DND-41 (cell line): ENCODE measurements around the gene SIL1.

Experiments
- ATAC-seq: fragments of 200-7000 bp; cut with Tn5 transposase; 3 replicates; pipeline ENCODE4 v1.9.1; 2021; ENCODE audit warnings: low read depth; ENCODE audit not compliant: insufficient read depth
- DNase-seq: peaks from one replicate; pipeline ENCODE4 v3.0.0-alpha.2; 2020
- H2AFZ ChIP-seq: 2 replicates; pipeline ENCODE4 v1.6.0; 2012; ENCODE audit warnings: low read depth, low read length
- H3K27ac ChIP-seq: 2 replicates; pipeline ENCODE4 v1.5.1; 2012; ENCODE audit warnings: low read length, inconsistent platforms
- H3K27me3 ChIP-seq: fragments of 200-600 bp; sonication (generic); 2 replicates; pipeline ENCODE4 v1.6.0; 2012; ENCODE audit warnings: low read length, mild to moderate bottlenecking, inconsistent platforms; ENCODE audit not compliant: insufficient read depth, poor library complexity
- H3K36me3 ChIP-seq: 2 replicates; pipeline ENCODE4 v1.5.1; 2012; ENCODE audit warnings: low read length, inconsistent platforms; ENCODE audit not compliant: insufficient read depth
- H3K4me1 ChIP-seq: 2 replicates; pipeline ENCODE4 v1.5.1; 2012; ENCODE audit warnings: mild to moderate bottlenecking, low read length; ENCODE audit not compliant: insufficient read depth
- H3K4me2 ChIP-seq: 2 replicates; pipeline ENCODE4 v1.6.0; 2012; ENCODE audit warnings: mild to moderate bottlenecking, moderate library complexity, low read length, inconsistent platforms; ENCODE audit not compliant: insufficient read depth
- H3K4me3 ChIP-seq, 2 experiments: fragments of 200-600 bp in 1 of 2; shearing (Covaris generic) in 1 of 2; 2 replicates each; pipeline ENCODE4 v1.5.1; 2012 to 2016; ENCODE audit warnings: inconsistent platforms in 2 of 2, low read length in 2 of 2, mild to moderate bottlenecking in 2 of 2, low read depth in 1 of 2, moderate library complexity in 1 of 2
- H3K79me2 ChIP-seq: 2 replicates; pipeline ENCODE4 v1.6.0; 2012; ENCODE audit warnings: low read length, inconsistent platforms; ENCODE audit not compliant: insufficient read depth
- H3K9ac ChIP-seq: 2 replicates; pipeline ENCODE4 v1.6.0; 2012; ENCODE audit warnings: low read depth, mild to moderate bottlenecking, inconsistent platforms, low read length, moderate library complexity
- H3K9me3 ChIP-seq: 2 replicates; pipeline ENCODE4 v1.5.1; 2012; ENCODE audit warnings: low read length, moderate library complexity, mild to moderate bottlenecking, inconsistent platforms; ENCODE audit not compliant: insufficient read depth, severe bottlenecking
- H4K20me1 ChIP-seq: 2 replicates; pipeline ENCODE4 v1.6.0; 2012; ENCODE audit warnings: low read length; ENCODE audit not compliant: insufficient read depth
- CTCF ChIP-seq: IDR thresholded peaks from 2 replicates; pipeline ENCODE4 v1.5.1; 2012; ENCODE audit warnings: borderline replicate concordance, low read length, moderate library complexity, mild to moderate bottlenecking; ENCODE audit not compliant: poor library complexity, severe bottlenecking; ENCODE audit errors: extremely low read depth
- EZH2 ChIP-seq: IDR thresholded peaks from 3 replicates; pipeline ENCODE4 v1.6.1; 2012; ENCODE audit warnings: borderline replicate concordance, low read depth, mild to moderate bottlenecking, moderate library complexity, low read length, inconsistent platforms; ENCODE audit not compliant: severe bottlenecking

The SIL1 gene

GRCh38 chr5:139141446-139142204, 56.5 kb downstream of the SIL1 start:
- no peak overlapping the region for H3K4me2 ChIP-seq
- H3K27me3 ChIP-seq = no peaks in the 10 kb centered on the region
- TF ChIP-seq CTCF (no peak), EZH2 (no peak)
- H3K4me3 ChIP-seq = no peak overlapping the region
- ATAC-seq (no peak), DNase-seq (no peak)
- peaks cover 15% of the 10 kb centered on the region; the same call in 1 of the 2 replicates for H3K79me2 ChIP-seq
- H3K9me3 ChIP-seq = no peaks in the 10 kb centered on the region
- H3K27ac ChIP-seq = no peak overlapping the region
- no peak overlapping the region for H3K9ac ChIP-seq
- no peaks in the 10 kb centered on the region for H3K4me1 ChIP-seq
- no peaks in the 10 kb centered on the region for H3K36me3 ChIP-seq
- peaks cover 16% of the 10 kb centered on the region; the same call in 1 of the 2 replicates for H4K20me1 ChIP-seq
- H2AFZ ChIP-seq = no peak overlapping the region

- Histone ChIP-seq H3K4me1 (no peaks in the 10 kb centered on the region), H4K20me1 (peaks cover 16% of the 10 kb centered on the region; the same call in 1 of the 2 replicates), H3K27me3 (no peaks in the 10 kb centered on the region), H3K79me2 (peaks cover 19% of the 10 kb centered on the region; the same call in 1 of the 2 replicates), H3K36me3 (no peaks in the 10 kb centered on the region), H3K9ac (no peak overlapping the region), H3K4me3 (no peak overlapping the region), H3K9me3 (no peaks in the 10 kb centered on the region), H3K4me2 (no peak overlapping the region), H2AFZ (no peak overlapping the region), H3K27ac (no peak overlapping the region)
- TF ChIP-seq CTCF (no peak), EZH2 (no peak)
- DNase-seq (no peak), ATAC-seq (no peak)
These were observed 57.5 kb downstream of the SIL1 start for GRCh38 chr5:139140591-139141071.

GRCh38 chr5:139138809-139139208, 59.4 kb downstream of the SIL1 start:
- Histone ChIP-seq H3K27ac (no peak overlapping the region), H3K79me2 (peaks cover 22% of the 10 kb centered on the region), H3K4me2 (no peak overlapping the region), H4K20me1 (peaks cover 19% of the 10 kb centered on the region; the same call in 1 of the 2 replicates), H3K4me1 (no peaks in the 10 kb centered on the region), H2AFZ (no peak overlapping the region), H3K4me3 (no peak overlapping the region), H3K36me3 (no peaks in the 10 kb centered on the region), H3K27me3 (no peaks in the 10 kb centered on the region), H3K9ac (no peak overlapping the region), H3K9me3 (no peaks in the 10 kb centered on the region)
- DNase-seq = no peak
- TF ChIP-seq CTCF (no peak), EZH2 (no peak)
- peak; percentile 45; the same call in 1 of the 3 replicates for ATAC-seq
